ENCODE measurements around the gene MIGA1. TPM values are rescaled to one million over a fixed set of nuclear protein-coding genes. Genes with fewer than 3 reads are reported as not detected.

MIGA1 gene
- total and polyA plus RNA-seq, 2 of the 4 experiments (the other 2 are of a cell fraction): 5.7 to 16.3 TPM

DNA sequence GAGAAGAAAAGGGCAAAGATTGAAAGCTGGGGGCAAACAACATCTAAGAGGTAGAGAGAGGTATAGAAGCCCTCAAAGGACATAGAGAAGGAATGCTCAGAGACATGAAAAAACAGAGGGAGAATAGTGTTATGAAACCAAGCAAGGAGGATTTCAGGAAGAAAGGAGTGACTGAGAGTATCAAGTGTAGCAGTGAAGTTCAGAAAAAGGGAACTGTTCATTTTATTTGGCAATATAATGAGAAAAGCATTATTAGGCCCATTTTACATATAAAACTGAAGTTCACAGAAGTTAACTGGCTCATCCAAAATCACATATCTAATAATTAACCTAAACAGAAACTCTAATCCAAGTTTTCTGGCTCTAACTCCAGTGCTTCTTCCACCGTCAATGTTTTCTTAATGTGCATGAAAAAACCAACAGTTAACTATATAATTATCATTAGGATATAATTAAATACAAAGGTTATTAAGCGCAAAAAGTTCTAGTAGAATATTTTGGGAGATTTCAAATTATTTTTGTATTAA is 126.6 kb downstream of the MIGA1 start:
- intact Hi-C loops (cut with micrococcal nuclease): loop anchor here (10.0 kb wide), 1 partner anchor 761 kb away; no protein-coding TSS in a partner anchor
- Histone ChIP-seq H3K79me1 (ENCODE audit: low read depth in 1 of 2, low read length in 2 of 2) (peaks cover 17 to 50% of the 10 kb centered on the region in 2 experiments), H2BK20ac (ENCODE audit: low read depth, low read length) (no peak overlapping the region), H3K36me3 (ENCODE audit: control insufficient read depth, insufficient read depth, low read length) (peaks cover 20% of the 10 kb centered on the region), H3K9ac (ENCODE audit: low read depth, low read length) (no peak overlapping the region), H2AK5ac (ENCODE audit: low read depth, low read length) (no peak overlapping the region), H4K5ac (ENCODE audit: low read depth, low read length) (no peak overlapping the region), H3K14ac (replicated peaks; ENCODE audit: low read depth, low read length) (no peak overlapping the region), H3K4me1 (ENCODE audit: control insufficient read depth, insufficient read depth, low read length) (peaks cover 2% of the 10 kb centered on the region), H2BK5ac (ENCODE audit: low read depth, low read length, poor library complexity, severe bottlenecking) (peak overlapping the region; percentile 30), H4K8ac (ENCODE audit: low read depth in 2 of 2, low read length in 2 of 2) (no peak overlapping the region), H2AK9ac (replicated peaks; ENCODE audit: low read depth, low read length, poor library complexity) (no peak overlapping the region), H3K56ac (ENCODE audit: extremely low read depth, insufficient read depth, low read length) (no peak overlapping the region), H3K23ac (ENCODE audit: low read depth, low read length) (no peak overlapping the region), H3K18ac (ENCODE audit: low read depth, low read length) (no peak overlapping the region), H3K4me3 (ENCODE audit: insufficient read depth, low read depth, low read length) (no peak overlapping the region), H3K9me3 (ENCODE audit: control insufficient read depth, insufficient read depth, low read length) (no peaks in the 10 kb centered on the region), H4K91ac (ENCODE audit: insufficient read depth, low read depth, low read length) (no peak overlapping the region), H2AFZ (replicated peaks; ENCODE audit: low read length, poor library complexity) (no peak overlapping the region), H2BK120ac (ENCODE audit: low read depth, low read length) (no peak overlapping the region), H3K27me3 (ENCODE audit: control insufficient read depth, insufficient read depth, low read length) (no peaks in the 10 kb centered on the region), H2BK15ac (ENCODE audit: low read depth, low read length) (no peak overlapping the region), H3K27ac (ENCODE audit: insufficient read depth, low read length) (no peak overlapping the region), H3K9me1 (ENCODE audit: insufficient read depth, low read length) (peaks cover 12% of the 10 kb centered on the region), H4K20me1 (ENCODE audit: insufficient read depth, low read length) (peaks cover 57% of the 10 kb centered on the region), H3K4me2 (ENCODE audit: low read depth, low read length) (no peak overlapping the region), H3K4ac (ENCODE audit: low read depth, low read length) (no peak overlapping the region)
- ATAC-seq (ENCODE audit: low read depth): no peak
- in situ Hi-C loops (cut with MboI; ENCODE audit: low sequenced_read_pairs): no loop called here
- TF ChIP-seq CHD1 (IDR thresholded peaks at IDR 0.05; ENCODE audit: low read depth, low read length) (no peak), CTCF (conservative IDR thresholded peaks at IDR 0.05; ENCODE audit: low read depth, low read length) (no peak), MAFK (IDR thresholded peaks at IDR 0.05; ENCODE audit: low read depth, low read length) (no peak), MAZ (IDR thresholded peaks at IDR 0.05; ENCODE audit: borderline replicate concordance, low read depth, low read length) (no peak), RFX5 (IDR thresholded peaks at IDR 0.05; ENCODE audit: low read depth, low read length) (no peak), CEBPB (IDR thresholded peaks at IDR 0.05; ENCODE audit: low read depth, low read length) (no peak), MXI1 (IDR thresholded peaks at IDR 0.05; ENCODE audit: borderline replicate concordance, low read depth, low read length) (no peak), NFE2L2 (IDR thresholded peaks at IDR 0.05; ENCODE audit: low read depth, low read length) (no peak), SMC3 (IDR thresholded peaks at IDR 0.05; ENCODE audit: low read depth, low read length) (no peak), BHLHE40 (IDR thresholded peaks at IDR 0.05; ENCODE audit: low read depth, low read length) (no peak), FOS (IDR thresholded peaks at IDR 0.05; ENCODE audit: low read depth, low read length) (no peak), ELK1 (IDR thresholded peaks at IDR 0.05; ENCODE audit: borderline replicate concordance, low read depth, low read length) (no peak)
- TF ChIP-seq, protein P1, sequence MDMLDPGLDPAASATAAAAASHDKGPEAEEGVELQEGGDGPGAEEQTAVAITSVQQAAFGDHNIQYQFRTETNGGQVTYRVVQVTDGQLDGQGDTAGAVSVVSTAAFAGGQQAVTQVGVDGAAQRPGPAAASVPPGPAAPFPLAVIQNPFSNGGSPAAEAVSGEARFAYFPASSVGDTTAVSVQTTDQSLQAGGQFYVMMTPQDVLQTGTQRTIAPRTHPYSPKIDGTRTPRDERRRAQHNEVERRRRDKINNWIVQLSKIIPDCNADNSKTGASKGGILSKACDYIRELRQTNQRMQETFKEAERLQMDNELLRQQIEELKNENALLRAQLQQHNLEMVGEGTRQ (IDR thresholded peaks at IDR 0.05; ENCODE audit: low read depth, low read length): no peak
- dilution Hi-C loops (cut with HindIII; ENCODE audit: low sequenced_read_pairs, unreplicated experiment): no loop called here
- DNase-seq: no peak
- POLR2A ChIA-PET (ENCODE audit: unreplicated experiment): no interaction called here
- WGBS, 2 experiments (ENCODE audit: extremely low coverage in 2 of 2, insufficient read length in 1 of 2): no CpG with 5 or more reads among the region's 2 CpGs
- BruUV-seq (replicated peaks): no TSS peak
- CTCF ChIA-PET: no interaction called here

Measured in IMR-90 (cell line).